ENCODE results near the gene MACROH2A2. TPM values are rescaled to one million over a fixed set of nuclear protein-coding genes. Genes with fewer than 3 reads are reported as not detected.

Gene MACROH2A2
- total RNA-seq, 3 donors from 2014 or later: 7.3 to 13.6 (median 8.7) TPM

- TF ChIP-seq CTCF (IDR thresholded peaks at IDR 0.05): no peak
- intact Hi-C loops (cut with DNase I, micrococcal nuclease): no loop called here
- Histone ChIP-seq H3K4me3 (peak within 1 kb of the TSS; percentile 42), H3K9me3 (no peaks in the 10 kb centered on the region), H3K4me1 (ENCODE audit: low read depth) (peaks cover 17% of the 10 kb centered on the region), H3K36me3 (ENCODE audit: low read depth) (no peaks in the 10 kb centered on the region)
- peak; percentile 92 to 94 (median 93) for DNase-seq
- ATAC-seq: peak; percentile 91
These were observed 79.7 kb downstream of the MACROH2A2 start, which contains the start of gene AIFM2 for GRCh38 chr10:70132098-70133029. Gene AIFM2, minus strand, starts transcription at chr10:70132825. Its CDS starts 8,741 bp downstream, at chr10:70124084.

- H3K4me3 ChIP-seq: no peak overlapping the region
- TF ChIP-seq CTCF (IDR thresholded peaks at IDR 0.05): no peak
- H3K4me1 ChIP-seq (ENCODE audit: low read depth): peaks cover 30% of the 10 kb centered on the region
- intact Hi-C loops (cut with DNase I, micrococcal nuclease): no loop called here
- DNase-seq (no peak), ATAC-seq (no peak)
- H3K9me3 ChIP-seq: no peaks in the 10 kb centered on the region
- H3K36me3 ChIP-seq (ENCODE audit: low read depth): no peaks in the 10 kb centered on the region
These were observed 82.4 kb downstream of the MACROH2A2 start for GRCh38 chr10:70135046-70135445.

- ATAC-seq (no peak), DNase-seq (no peak)
- H3K9me3 ChIP-seq: no peaks in the 10 kb centered on the region
- intact Hi-C loops (cut with DNase I, micrococcal nuclease): no loop called here
- no peak overlapping the region for H3K4me3 ChIP-seq
- no peak for TF ChIP-seq CTCF (IDR thresholded peaks at IDR 0.05)
- H3K36me3 ChIP-seq (ENCODE audit: low read depth): no peaks in the 10 kb centered on the region
- peaks cover 30% of the 10 kb centered on the region for H3K4me1 ChIP-seq (ENCODE audit: low read depth)
These were observed 83.0 kb downstream of the MACROH2A2 start for GRCh38 chr10:70135684-70136083.

- no peak for TF ChIP-seq CTCF (IDR thresholded peaks at IDR 0.05)
- intact Hi-C loops (cut with DNase I, micrococcal nuclease): no loop called here
- no peak for ATAC-seq
These were observed 84.5 kb downstream of the MACROH2A2 start for GRCh38 chr10:70137135-70137534.

GRCh38 chr10:70137927-70138883 lies 85.6 kb downstream of the MACROH2A2 start:
- H3K36me3 ChIP-seq (ENCODE audit: low read depth): no peaks in the 10 kb centered on the region
- H3K4me3 ChIP-seq: no peak overlapping the region
- peak; percentile 86 for ATAC-seq
- TF ChIP-seq CTCF (IDR thresholded peaks at IDR 0.05): no peak
- intact Hi-C loops (cut with DNase I, micrococcal nuclease): no loop called here
- H3K9me3 ChIP-seq: no peaks in the 10 kb centered on the region
- DNase-seq: peak; percentile 75 to 78 (median 76)
- peaks cover 18% of the 10 kb centered on the region for H3K4me1 ChIP-seq (ENCODE audit: low read depth)

More at GRCh38 chr10:70137135-70137534, 84.5 kb downstream of the MACROH2A2 start:
- Histone ChIP-seq H3K9me3 (no peaks in the 10 kb centered on the region), H3K36me3 (ENCODE audit: low read depth) (no peaks in the 10 kb centered on the region), H3K4me3 (no peak overlapping the region), H3K4me1 (ENCODE audit: low read depth) (peaks cover 18% of the 10 kb centered on the region)
- DNase-seq: no peak

All from mucosa of descending colon (tissue), 3 donors.